DMS114 treated with DMSO at 0.1 percent for 48 hours (cell line): ENCODE data around the gene HOXB8.
A peak's percentile ranks its signal among the peaks of the same experiment; 100 is the strongest.

Source experiments
- DNase-seq: peaks from one replicate; lab custom pipeline; 2025; ENCODE audit not compliant: unreplicated experiment; lab: John Stamatoyannopoulos, UW

HOXB8 gene

GRCh38 chr17:48586355-48587258 is 28.5 kb downstream of the HOXB8 start:
- DNase-seq, result no peak

DNA sequence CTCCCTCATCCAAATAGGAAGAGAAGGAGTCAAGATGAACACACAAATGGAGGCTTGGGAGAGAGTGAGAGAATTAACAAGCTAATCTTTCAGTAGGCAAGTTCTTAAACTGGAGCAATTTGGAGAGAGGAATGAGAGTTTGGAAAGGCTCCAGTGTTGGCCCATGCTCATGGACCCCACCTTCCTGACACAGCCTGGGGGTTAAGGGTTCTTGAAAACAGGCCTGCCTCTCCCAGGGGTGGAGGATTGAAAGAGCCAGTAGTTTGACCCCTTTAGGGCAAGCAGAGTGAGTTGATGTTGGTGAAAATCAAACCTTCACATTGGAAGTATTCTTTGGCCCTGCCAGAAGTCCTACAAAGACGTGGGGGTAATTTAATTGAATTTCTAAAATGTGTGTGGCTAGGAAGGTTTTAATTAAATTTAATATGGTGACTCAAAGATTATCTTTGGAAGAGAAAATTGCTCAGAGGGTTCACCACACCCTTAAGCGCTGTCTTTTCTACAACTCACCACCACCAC is 30.8 kb downstream of the HOXB8 start:
- no peak for DNase-seq

GRCh38 chr17:48583708-48584222 is 31.3 kb downstream of the HOXB8 start:
- DNase-seq, result no peak

DNA sequence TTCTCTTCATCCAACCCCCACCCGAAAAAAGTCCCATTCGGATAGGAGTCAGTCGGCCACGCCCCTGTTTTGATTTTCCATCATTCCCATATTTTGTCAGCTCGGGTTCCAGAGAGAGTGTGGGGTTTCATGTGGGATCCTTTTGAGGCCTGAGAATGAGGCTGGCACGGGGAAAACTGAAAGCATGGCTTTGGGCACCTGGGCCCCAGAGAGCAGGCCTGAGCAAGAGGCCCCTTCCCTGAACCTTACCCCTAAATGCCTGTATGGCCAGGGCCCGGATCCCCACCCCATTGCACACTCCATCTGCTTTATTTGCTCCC is 32.4 kb downstream of the HOXB8 start:
- DNase-seq, result no peak

- DNase-seq, result peak; percentile 50
These were observed 35.1 kb downstream of the HOXB8 start for GRCh38 chr17:48579760-48580554.

GRCh38 chr17:48579471-48579759 is 35.7 kb downstream of the HOXB8 start:
- DNase-seq, result no peak

- DNase-seq, result no peak
These were observed 36.2 kb downstream of the HOXB8 start for GRCh38 chr17:48578616-48579470.

- peak; percentile 79 for DNase-seq
These were observed 37.0 kb downstream of the HOXB8 start, which contains the start of gene HOXB4 for GRCh38 chr17:48577946-48578615. HOXB4 (minus strand) TSS chr17:48578350; CDS start chr17:48578319, 31 bp downstream.

DNA sequence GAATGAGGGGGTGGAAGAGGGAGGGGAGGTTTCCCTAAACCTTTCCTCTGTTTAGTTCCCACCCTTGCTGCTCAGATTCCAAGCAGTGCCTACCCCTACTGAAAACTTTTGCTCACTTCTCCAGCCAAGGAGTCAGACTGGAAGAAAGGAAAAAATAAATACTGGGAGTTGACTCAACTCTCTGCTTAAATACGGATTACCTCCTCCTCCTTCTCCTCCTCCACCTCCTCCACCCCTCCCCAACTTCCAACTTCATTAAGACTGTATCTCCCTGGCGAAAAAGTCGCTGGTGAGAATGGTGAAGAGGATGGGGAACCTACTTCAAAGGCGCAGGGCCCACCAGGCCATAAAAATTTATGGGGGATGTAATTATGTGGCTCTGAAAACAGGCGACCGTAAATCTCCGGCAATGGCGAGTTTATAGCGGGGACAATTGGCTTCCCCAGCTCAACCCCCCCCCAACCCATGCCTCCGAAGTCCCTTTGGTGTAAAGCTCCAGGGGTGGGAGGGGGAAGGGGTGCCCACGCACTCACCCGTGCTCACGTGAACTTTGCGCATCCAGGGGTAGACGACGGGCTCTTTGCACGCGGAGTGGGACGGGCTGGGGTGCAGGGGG is 37.7 kb downstream of the HOXB8 start:
- DNase-seq, result peak; percentile 25

DNA sequence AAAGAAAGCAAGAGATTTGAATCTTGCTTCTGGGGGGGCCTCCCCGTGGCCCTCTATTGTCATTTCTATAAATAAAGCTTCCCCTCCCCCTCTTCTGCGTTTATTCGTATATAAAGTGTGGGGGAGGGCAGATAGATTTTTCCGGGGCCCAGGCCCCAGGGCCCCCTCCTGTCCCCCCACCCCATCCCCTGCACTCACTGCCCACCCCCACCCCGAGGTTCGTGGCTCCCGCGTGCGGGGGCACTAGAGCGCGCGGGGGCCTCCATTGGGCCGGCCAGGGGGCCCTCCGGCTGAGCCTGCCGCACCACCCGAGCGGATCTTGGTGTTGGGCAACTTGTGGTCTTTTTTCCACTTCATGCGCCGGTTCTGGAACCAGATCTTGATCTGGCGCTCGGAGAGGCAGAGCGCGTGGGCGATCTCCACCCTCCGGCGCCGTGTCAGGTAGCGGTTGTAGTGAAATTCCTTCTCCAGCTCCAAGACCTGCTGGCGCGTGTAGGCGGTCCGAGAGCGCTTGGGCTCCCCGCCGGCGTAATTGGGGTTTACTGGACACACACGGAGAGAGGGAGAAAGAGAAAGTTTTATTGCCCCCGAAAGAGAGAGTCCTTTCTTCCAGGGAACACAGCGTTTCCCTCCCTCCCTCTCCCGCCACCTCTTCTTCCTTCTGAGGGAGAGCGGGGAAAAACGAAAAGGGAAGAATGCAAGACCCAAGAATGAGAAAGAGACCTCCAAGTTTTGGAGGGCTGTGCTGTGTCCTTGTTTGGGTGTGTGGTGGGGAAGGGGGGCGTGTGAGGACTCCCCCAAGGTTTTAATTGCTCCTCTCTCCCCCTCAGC is 38.4 kb downstream of the HOXB8 start:
- DNase-seq, result no peak

- DNase-seq, result no peak
These were observed 39.2 kb downstream of the HOXB8 start for GRCh38 chr17:48575673-48576478.

GRCh38 chr17:48575066-48575582 is 40.0 kb downstream of the HOXB8 start:
- no peak for DNase-seq

- DNase-seq, result no peak
These were observed 40.5 kb downstream of the HOXB8 start for GRCh38 chr17:48574505-48575065.

GRCh38 chr17:48571826-48572417 is 43.2 kb downstream of the HOXB8 start:
- no peak for DNase-seq

- no peak for DNase-seq
These were observed 43.9 kb downstream of the HOXB8 start for GRCh38 chr17:48571024-48571818.

DNA sequence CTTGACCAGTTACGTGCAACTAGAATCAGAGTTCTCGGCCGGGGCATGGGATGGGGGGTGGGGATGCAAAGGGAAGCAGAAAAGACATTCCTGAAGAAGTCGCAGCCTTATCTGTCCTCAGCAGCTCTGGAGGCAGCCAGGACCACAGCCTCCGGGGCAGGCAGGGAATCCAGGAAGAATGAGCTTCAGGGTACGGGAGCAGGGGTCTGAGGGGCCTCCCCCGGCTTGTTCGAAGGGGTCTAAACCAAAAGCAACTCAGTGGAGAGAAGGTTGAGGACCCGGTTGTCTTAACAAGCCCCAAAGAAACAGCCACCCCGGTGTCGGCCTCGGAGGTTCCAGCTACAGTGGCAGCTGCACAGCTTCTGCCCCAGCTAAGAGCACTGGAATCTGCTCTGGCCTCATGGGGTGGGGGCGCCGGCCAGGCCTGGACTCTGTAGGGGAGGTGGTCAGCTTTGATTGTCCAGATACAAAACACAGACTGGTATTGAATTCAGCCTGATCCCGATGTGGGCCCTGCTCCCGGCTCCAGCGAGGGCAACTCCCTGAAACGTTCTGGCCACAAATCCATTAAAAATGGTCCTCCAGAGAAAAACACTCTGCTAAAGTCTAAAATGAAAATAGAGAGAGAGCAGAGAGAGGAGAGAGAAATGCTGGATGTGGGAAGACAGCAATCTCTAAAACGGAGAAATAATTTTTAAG is 44.6 kb downstream of the HOXB8 start:
- DNase-seq, result no peak
